CD4-positive, alpha-beta T cell treated with Interleukin-2 at 100 ng/mL for 4 hours (primary cell): ENCODE results near the gene MLLT6.
A peak's percentile ranks its signal among the peaks of the same experiment; 100 is the strongest.

Experiments used
- DNase-seq: peaks from one replicate; pipeline ENCODE4 v3.0.0-alpha.2; 2020; ENCODE audit warnings: low spot score

MLLT6 gene

DNA sequence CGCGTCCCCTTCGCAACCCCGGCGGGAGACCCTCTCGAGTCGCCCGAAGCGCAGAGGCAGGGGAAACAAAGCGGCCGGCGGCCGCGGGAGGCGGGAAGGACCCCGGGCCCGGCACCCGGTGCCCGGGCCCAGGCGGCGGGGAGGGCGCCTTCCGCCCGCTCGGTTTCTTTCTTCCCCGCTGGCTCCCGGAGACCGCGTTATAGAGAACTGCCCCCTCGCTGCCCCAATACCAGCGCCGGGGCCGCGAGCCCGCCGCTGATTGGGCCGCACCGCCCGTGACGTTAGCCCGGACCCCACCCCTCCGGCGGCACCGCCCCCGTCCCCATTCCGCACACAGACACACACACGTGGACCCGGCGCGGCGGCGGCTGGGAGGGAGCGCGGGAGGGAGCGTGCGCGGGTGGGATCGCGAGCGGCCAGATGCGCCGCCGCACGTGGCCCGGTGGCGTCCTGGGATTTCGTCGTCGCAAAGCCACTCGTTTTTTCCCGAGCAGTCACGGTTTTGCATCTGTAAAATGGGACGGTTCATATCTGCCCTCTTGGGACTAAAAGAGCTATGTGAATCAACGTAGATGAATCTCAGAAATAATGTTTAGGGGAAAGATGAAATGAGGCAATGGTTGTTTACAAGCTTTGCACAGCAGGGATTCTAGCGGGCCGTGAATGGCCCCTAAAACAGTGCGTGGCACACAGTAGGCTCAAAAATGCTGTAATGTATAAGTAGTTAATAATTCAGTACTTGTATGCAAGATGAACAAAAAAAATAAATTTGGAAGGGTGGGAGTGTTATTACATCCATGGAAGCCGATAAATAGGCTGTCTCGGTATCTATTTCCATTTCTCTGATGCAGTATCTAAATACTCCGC, 30.1 kb upstream of the MLLT6 start, which contains the start of gene EPOP:
EPOP (minus strand) TSS at position 209 of the 867 bp plus-strand sequence. CDS start 462 bp downstream, outside the sequence.
- DNase-seq: peak; percentile 86

DNA sequence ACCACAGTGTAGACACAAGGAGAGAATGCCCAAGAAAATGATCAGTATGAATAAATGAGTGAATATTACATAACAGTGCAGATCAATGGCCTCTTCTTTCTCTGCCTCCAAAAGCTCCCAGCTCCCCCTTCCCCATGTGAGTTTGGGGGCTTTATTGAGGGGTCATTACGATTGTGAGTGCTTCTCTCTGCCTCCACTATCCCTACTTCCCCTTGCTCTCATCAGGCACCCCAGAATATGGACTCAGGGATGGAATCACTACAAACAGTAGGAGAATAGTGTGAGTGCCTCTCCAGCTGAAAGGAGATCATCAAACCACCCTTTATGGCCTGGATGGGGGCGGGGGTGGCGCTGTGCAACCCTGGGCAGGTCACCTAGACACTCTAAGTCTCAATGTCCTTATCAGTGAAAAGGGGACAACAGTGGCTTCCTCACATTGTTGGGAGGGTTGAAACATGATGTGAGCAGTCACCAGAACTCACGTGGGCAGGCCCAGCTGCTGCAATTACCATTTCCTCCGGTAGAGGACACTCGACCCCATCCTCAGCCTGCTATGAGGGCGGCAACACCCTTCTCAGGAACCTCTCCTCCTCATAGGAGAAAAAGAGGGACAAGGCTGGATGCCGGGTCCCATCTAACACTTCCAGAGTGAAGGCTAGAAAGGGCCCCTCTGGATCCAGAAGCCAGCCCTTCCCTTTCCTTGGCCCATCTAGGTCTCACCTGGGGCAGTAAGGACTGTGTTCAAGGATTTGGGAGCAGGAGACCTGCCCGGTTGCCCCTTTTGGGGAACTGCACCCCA, 28.2 kb upstream of the MLLT6 start:
- DNase-seq: peak; percentile 87

DNA sequence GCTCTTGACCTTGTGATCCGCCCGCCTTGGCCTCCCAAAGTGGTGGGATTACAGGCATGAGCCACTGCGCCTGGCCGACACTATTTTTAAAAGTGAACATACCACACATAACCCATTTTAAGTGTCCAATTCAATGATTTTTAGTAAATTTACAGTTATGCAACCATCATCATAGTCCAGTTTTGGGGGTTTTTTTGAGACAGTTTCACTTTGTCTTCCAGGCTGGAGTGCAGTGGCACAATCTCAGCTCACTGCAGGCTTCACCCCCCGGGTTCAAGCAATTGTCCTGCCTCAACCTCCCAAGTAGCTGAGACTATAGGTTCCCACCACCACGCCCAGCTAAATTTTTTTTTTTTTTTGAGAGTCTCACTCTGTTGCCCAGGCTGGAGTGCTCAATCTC, 27.3 kb upstream of the MLLT6 start:
- no peak for DNase-seq

DNA sequence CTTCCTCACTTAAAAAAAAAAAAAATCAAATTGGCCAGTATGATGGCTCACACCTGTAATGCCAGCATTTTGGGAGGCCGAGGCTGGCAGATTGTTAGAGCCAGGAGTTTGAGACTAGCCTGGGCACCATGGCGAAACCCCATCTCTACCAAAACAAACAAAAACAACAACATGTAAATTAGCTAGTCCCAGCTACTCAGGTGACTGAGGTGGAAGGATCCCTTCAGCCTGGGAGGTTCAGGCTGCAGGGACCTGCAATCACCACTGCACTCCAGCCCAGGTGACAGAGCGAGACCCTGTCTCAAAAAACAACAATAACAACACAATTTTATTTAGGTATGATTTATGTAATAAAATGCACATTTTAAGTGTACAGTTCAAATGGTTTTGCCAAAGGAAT, 24.0 kb upstream of the MLLT6 start:
- DNase-seq: no peak

DNA sequence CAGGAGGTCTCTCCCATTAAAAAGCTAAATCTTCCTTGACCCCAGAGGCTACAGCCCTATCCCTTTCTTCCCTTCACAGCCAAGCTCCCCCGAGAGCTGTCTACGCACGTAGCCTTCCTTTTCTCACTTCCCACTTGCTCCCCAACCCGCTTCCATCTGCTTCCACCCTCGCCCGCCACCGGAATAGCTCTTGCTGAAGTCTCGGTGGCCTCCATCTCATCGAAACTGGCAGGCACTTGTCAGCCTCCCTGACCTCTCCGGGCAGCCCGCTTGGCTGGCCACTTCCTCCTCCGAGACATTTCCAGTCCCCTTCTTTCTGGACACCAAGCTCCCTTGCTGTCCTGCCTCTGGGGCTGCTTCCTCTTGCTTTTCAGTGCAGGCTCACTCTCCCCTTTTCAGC, 19.6 kb upstream of the MLLT6 start:
- no peak for DNase-seq

DNA sequence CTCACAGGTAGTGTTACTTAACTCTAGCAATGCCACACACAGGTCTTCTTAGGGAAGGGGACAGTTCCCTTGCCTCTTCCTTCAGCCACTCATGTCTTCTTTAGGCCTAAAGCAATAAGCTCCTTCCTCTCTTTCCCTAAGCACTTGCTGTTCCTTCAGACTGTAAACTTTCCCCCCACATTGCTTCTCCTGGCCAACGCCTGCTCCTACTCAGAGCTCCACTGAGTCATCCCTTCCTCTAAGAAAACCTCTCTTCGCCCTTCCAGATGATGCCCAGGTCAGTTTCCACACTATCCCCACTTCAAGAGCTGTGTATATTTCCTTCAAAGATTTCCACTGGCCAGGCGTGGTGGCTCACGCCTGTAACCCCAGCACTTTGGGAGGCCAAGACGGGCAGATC, 17.8 kb upstream of the MLLT6 start:
- DNase-seq: no peak

DNA sequence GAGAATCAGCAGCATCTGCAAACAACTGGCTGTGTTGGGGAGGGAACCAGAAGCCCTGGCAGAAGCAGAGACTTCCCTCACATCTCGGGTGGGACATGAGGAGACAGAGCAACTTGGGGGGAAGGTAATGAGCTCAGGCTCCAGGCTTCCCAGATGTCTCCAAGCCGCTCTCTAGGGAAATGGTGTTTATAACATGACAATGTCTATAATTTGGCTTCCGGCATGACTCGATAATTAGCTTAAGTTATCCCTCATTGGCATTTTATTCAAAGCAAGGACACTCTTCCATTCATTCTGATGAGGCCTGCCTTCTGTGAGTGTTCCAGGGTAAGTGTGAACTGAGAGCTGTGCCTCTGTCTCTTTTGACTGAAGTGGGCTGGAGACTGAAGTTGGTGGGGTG, 14.7 kb upstream of the MLLT6 start:
- DNase-seq: no peak

DNA sequence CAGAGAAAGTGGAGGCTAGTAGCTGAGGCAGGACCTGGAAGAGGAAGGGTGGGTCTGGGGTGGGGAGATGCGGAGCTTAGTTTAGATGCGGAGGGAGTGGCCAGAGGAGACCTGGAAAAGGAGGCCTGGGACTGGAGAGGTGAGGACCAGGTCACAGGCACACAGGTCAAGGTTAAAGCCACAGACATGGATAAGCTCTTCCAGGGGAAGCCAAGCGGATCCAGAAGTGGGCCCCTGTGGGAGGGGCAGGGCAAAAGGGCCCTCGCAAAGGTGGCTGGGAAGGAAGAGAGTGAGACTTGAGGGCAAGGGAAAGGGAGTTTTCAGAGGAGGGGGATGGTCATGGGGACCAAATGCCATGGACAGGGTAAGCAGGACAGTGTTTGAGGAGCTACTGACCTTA, 13.9 kb upstream of the MLLT6 start:
- no peak for DNase-seq

DNA sequence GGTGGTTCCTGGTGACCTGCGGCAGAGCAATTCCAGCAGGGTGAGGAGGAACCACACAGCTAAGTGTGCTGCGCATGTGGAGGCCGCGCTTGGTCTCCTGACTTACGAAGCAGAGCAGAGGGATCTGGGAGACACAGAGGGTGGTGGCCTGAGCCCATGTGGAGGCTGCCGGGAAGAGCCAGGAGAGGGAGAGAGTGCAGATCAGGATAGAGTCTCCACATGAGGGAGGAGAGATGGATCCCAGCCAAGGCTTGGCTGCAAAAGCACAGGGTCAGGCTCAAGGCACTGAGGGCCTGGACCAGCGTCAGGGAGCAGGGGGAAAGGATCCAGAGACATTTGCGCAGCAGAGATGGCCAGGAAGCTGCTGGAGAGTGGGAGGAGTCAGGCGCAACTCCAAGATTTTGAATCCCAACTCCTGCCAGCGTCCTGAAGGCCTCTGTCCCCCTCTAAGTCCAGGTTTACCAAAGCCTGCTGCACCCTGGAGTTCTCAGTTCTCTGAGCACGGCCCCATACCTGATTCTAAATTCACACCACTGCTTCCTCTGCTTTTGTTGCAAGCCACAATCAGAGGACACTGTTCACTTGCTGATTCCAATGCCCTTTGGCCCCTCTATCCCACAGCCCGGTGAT, 11.3 kb upstream of the MLLT6 start:
- DNase-seq: no peak

DNA sequence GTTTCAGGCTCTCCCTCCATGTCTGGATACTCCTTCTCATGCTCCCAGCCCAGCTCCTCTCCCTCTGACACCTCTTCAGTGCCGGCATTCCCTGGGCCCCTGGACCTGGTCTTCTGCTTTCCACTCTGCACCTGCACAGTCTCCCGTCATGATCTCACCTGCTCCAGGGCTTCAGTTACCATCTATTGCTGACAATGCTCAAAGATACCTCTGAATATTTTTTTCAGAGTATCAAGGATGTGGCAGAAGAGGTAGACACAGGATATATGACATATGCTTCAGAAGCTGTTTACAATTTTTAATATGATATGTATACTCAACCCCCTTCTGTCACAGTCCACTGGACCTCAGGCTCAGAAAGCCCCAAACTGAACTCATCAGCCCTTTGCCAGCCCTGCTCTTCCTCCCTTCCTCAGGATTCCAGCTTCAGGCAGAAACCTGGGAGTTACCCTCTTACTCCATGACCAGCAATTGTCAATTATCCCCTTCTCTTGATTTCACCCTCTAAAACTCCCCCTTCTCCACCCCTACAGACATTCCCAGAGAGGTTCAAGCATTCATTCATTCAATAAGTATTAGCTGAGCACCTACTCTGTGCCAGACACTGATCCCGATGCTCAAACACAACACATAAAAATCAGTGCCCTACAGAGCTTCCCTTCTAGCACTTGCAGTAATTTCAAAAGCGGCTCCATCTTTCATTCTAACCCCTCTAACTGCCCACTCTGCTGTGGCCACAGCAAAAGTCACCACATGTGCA, 7.8 kb upstream of the MLLT6 start:
- no peak for DNase-seq

DNA sequence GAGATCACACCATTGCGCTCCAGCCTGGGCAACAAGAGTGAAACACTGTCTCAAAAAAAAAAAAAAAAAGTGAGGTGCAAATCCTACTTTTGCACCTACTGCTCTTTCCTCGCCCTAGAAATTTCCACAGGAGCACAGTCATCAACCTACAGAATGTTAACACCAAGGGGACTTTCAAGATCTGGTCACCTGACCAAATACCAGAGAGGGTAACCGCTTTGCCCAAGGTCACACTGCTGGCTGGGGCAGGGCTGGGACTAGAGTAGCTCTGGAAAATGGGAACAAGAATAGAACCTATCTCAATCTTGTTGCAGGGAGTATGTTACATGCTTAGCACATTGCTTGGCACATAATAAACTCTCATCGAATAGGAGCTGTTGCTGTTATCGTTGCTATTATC, 6.3 kb upstream of the MLLT6 start:
- no peak for DNase-seq

DNA sequence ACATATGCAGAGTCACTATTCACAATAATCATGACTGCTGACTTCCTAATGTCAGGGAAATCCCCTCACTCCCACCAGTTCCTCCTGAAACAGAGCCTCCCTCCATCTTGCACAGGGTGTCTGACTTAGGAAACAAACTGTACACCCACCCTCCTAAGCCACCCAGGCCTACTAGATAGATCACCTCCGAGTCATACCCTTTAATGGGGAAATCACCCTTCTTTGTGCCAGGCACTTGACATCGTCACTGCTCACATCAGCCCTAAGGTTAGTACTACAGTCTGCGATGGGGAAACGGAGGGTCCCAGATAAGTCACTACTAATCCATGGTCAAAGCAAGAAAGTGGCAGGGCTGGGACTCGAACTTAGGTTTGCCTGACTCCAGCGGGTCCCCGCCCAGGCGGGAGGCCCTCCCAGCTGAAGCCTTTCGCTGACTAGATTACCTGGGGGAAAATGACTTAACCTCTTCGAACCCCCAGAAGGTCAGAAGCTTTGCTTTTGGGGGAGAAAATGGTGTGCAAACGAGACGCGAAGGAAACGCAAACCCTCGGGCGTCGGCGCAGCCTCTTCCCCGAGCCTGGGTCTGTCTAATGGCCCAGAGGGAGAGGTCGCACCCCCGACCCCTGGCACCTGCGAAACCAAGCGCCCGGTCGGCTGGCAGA, 3.4 kb upstream of the MLLT6 start:
- DNase-seq: peak; percentile 84

DNA sequence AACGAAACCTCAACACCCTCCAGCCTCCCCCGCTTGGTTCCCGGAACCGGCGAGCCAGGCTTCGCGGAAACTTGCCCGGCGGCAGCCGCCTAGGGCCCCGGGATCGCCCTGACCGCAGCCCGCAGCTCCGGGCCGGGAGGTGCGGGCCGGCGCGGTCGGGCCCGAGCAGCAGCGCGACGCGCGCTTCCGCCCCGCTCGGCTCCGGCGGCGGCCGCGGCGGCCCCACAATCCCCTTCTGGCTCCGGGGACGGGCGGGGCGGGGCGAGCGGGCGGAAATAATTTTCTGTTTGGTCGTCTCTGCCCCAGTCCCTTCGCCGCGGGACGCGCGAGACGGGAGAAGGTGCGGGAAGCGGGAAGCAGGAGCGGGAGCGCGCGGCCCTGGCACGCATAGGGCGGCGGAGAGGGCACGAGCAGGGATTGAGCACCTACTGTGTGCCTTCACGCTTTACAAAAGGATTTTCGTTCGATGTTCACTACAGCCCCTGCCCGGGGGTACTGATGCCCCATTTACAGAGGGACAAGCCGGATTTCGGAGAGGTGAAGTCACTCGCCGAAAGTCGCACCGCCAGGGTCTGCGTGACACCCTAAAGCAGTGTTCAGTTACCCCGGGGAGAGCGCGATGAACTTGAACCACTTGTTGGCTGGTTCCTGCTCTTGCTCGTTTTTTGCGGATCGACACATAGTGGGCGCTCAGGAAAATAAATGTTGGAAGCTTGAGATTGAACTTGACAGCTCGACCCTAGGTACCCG, 2.7 kb upstream of the MLLT6 start:
- peak; percentile 84 for DNase-seq

DNA sequence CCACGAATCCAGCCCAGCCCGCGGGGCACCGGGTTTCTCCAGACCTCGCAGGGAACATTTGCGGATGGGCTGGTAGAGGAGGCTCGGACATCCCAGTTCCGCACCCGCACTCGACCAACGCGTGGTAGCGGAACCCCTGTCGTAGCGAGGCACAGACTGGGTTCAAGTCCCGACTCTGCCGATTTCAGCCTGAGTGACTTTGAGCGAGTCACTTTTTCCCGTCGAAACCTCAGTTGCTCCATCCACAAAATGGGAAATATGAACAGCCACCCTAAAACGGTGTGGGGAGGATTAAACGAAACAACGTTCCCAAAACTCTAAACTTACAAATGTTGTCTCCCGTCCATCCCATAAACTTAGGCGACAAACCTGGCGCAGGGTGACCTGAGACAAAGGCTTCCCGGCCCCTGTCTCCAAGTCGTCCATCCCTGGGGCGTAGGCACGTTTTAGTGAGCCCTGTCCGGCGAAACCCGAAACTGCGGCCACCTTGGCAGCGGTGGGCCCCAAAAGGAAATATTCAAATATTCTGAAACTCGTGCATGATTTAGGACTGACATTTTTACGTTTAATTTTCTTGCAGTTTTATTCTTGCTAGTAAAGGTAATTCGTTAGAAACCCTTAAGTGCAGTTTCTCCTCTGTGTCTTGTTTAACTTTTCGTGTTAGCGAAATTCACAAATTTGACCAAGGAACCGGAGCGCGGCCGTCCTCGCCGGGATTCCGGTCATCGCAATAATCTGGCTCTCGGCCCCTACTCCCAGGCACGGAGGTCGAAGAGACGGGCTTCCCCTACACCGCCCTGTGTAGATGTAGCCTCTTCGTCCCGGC, 1.9 kb upstream of the MLLT6 start:
- no peak for DNase-seq

DNA sequence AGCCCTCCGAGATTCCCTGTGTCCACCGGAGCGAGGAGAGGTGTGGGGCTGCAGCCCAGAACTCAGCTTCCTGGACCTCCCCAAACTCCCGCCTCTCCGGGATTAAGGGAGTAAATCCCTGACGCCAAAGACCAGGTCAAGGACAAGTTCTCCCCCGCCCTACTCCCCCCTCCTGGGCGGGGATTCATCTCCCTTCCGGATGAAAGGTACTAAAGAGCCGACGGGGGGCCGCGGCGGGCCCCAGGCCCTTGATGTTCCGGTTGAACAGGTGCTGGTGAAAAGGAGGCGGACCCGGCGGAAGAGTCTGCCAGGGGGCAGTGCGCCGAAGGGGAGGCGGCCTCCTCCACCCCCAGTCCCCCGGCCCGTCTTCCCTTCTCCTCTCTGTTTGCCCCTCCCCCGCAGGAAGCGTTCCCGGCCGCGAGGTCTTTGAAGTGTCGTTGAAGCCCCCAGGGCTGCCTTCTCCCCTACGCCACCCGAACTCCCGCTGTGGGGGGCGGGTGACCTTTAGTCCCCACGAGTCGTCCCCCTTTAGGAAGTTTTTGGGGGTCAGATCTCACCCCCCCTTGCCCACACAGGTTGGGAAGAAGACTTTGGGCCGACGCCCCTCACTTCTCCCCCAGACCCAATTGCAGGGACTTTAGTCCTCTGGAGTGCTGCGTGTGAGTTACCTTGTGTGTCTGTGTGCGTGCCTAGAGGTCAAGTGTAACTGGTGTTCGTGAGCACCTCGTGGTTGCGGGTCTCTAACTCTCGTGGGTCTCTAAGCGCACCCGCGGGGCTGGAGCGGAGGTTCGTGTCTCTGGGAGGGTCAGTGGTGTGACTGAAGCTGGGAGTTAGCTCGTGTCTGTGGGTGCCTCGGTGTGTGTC, 1.1 kb upstream of the MLLT6 start:
- peak; percentile 71 for DNase-seq

DNA sequence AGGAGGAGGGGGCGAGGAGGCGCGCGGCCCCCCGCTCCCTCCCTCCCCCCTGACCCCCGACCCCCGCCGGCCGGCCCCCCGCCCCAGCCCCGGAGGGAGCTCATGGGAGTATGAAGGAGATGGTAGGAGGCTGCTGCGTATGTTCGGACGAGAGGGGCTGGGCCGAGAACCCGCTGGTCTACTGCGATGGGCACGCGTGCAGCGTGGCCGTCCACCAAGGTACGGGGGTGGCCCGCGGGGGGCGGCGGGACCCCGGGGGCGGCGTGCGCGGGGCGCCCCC, 390 bp downstream of the MLLT6 start:
- DNase-seq: no peak

DNA sequence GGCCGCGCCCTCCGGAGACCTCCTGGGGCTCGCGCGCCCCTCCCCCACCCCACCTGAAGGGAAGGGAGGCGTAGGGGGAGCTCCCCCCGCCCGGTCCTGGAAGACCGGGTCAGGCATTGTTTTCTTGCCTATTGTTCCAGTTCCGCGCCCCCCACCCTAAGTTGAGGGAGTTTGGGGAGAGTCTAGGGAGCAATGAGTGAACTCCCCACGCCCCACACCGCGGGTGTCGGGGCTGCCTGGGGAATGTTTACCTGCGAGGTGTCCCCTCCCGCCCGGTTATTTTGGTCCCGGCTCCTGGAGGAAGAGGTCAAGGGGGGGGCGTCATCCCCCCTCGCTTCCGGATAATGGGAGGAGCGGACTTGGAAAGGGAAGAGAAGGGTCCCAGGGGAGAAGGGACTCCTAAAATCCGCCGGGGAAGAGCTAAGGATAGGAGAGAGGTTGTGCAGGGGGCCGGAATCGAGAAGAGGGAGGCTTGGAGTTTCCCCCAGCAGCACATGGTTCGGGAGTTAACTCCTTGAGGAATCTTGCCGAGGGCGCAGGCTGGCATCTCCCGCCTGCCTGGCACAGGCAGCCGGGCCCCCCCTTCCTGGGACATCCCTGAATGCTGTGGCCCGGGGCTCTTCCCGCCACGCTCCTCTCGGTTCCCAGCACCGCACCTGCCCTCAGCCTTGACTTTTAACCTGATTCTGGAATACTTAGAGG, 881 bp downstream of the MLLT6 start:
- no peak for DNase-seq

DNA sequence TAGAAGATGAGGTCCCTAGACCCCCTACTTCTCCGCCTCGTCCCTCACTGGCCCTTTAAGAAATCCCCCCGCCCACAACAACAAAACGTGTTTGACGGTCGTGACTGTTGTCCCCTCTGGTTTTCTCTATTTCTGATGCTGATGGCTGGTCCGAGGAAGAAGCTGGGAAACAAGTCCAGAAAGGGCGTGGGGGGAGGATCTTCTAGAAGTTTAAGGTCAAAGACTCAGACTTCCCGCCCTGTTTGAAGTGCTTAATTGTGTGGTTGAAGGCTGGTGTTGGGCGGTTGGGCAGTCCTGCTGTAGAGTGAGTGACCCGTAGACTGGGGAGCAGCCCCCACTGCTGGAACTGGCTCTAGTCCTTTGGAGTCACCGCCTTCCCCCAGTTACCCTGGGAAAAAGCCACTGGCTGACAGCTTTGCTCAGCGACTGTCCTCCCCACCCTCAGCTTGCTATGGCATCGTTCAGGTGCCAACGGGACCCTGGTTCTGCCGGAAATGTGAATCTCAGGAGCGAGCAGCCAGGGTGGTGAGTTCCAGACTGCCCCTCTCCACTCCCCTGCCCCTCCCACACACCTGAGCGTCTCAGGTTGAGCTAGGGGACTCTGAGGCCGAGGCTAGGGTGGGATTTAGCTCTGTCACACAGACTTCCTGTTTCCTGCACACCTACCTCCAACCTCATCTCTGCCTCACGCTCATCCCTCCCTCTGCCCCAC, 1.6 kb downstream of the MLLT6 start:
- DNase-seq: peak; percentile 45
